Peyer's patch (tissue), 4 donors: Measurements from ENCODE around the gene STARD10. TPM values are rescaled to one million over a fixed set of nuclear protein-coding genes. Genes with fewer than 3 reads are reported as not detected.

Experiments
- DNase-seq, 3 donors: peaks; one replicate each; pipeline ENCODE4 v3.0.0-alpha.2; 2017 to 2019
- H3K27ac ChIP-seq, 4 donors: fragments of 200-600 bp; sonication (generic); one replicate each; pipeline ENCODE4 v1.5.1; 2016 to 2019
- H3K27me3 ChIP-seq, 2 donors: fragments of 200-600 bp; sonication (generic); one replicate each; pipeline ENCODE4 v1.5.1; 2019
- H3K36me3 ChIP-seq, 3 donors: fragments of 200-600 bp; sonication (generic); one replicate each; pipeline ENCODE4 v1.5.1; 2016 to 2019
- H3K4me1 ChIP-seq, 4 donors: fragments of 200-600 bp; sonication (generic); one replicate each; pipeline ENCODE4 v1.5.1; 2016 to 2019
- H3K4me3 ChIP-seq, 4 donors: fragments of 200-600 bp; sonication (generic); 1 replicate in 3 of 4; 2 replicates in 1 of 4; pipeline ENCODE4 v1.5.1; 2016 to 2019; ENCODE audit warnings: mild to moderate bottlenecking in 1 of 4
- H3K9me3 ChIP-seq, 4 donors: fragments of 200-600 bp; sonication (generic); one replicate each; pipeline ENCODE4 v1.5.1; 2016 to 2019; ENCODE audit warnings: mild to moderate bottlenecking in 1 of 4
- CTCF ChIP-seq, 6 experiments: fragments of 450-650 bp in 4 of 6; fragments of 200-600 bp in 2 of 6; sonication (generic) in 1 of 6; IDR thresholded peaks; one replicate each; pipeline ENCODE4 v1.5.1; 2017 to 2019; ENCODE audit warnings: antibody characterized with exemption in 6 of 6, mild to moderate bottlenecking in 3 of 6, moderate library complexity in 1 of 6
- POLR2A ChIP-seq, 2 donors: fragments of 450-650 bp; IDR thresholded peaks; one replicate each; pipeline ENCODE4 v1.5.1; 2017; ENCODE audit warnings: antibody characterized with exemption in 2 of 2, mild to moderate bottlenecking in 2 of 2, moderate library complexity in 2 of 2
- total RNA-seq, 4 donors: library from RNA; depleted of rRNA; stranded (reverse); fragments of >200 nt; gene quantifications; one replicate each; pipeline ENCODE4 v1.1.0, GENCODE V29; 2016

The STARD10 gene
- total RNA-seq, 4 donors from 2014 or later = 118 to 187 (median 168) TPM

- Histone ChIP-seq H3K4me3 (no peak overlapping the region), H3K4me1 (peaks cover 0 to 31% (median 0%) of the 10 kb centered on the region in 4 donors)
- TF ChIP-seq POLR2A (IDR thresholded peaks at IDR 0.05) = no peak
- no peak for TF ChIP-seq CTCF (IDR thresholded peaks at IDR 0.05)
These were observed 22.3 kb downstream of the STARD10 start for GRCh38 chr11:72771507-72771906.

GRCh38 chr11:72770799-72771198, 23.0 kb downstream of the STARD10 start:
- no peaks in the 10 kb centered on the region for H3K9me3 ChIP-seq
- H3K36me3 ChIP-seq = no peaks in the 10 kb centered on the region
- no peaks in the 10 kb centered on the region for H3K27me3 ChIP-seq
- H3K27ac ChIP-seq = no peak overlapping the region
- TF ChIP-seq POLR2A (IDR thresholded peaks at IDR 0.05) (no peak), CTCF (IDR thresholded peaks at IDR 0.05) (no peak)
- DNase-seq = no peak
- H3K4me3 ChIP-seq = no peak overlapping the region
- peaks cover 0 to 24% (median 0%) of the 10 kb centered on the region in 4 donors for H3K4me1 ChIP-seq

More at GRCh38 chr11:72771507-72771906, 22.3 kb downstream of the STARD10 start:
- no peaks in the 10 kb centered on the region for H3K36me3 ChIP-seq
- DNase-seq = no peak
- no peaks in the 10 kb centered on the region for H3K27me3 ChIP-seq
- no peak overlapping the region for H3K27ac ChIP-seq
- H3K9me3 ChIP-seq = no peaks in the 10 kb centered on the region

- Histone ChIP-seq H3K27me3 (no peaks in the 10 kb centered on the region), H3K9me3 (no peaks in the 10 kb centered on the region), H3K4me3 (no peak overlapping the region), H3K27ac (no peak overlapping the region), H3K36me3 (no peaks in the 10 kb centered on the region), H3K4me1 (peaks cover 0 to 19% (median 0%) of the 10 kb centered on the region in 4 donors)
- TF ChIP-seq CTCF (IDR thresholded peaks at IDR 0.05) = no peak
- no peak for TF ChIP-seq POLR2A (IDR thresholded peaks at IDR 0.05)
- no peak for DNase-seq
These were observed 24.2 kb downstream of the STARD10 start for GRCh38 chr11:72769680-72770079.

- Histone ChIP-seq H3K4me1 (peaks cover 0 to 18% (median 3%) of the 10 kb centered on the region in 4 donors), H3K27me3 (no peaks in the 10 kb centered on the region), H3K27ac (no peak overlapping the region), H3K9me3 (no peaks in the 10 kb centered on the region), H3K4me3 (no peak overlapping the region), H3K36me3 (no peaks in the 10 kb centered on the region)
- DNase-seq = no peak
- no peak for TF ChIP-seq CTCF (IDR thresholded peaks at IDR 0.05)
- TF ChIP-seq POLR2A (IDR thresholded peaks at IDR 0.05) = no peak
These were observed 25.3 kb downstream of the STARD10 start for GRCh38 chr11:72768581-72768980.

- Histone ChIP-seq H3K36me3 (no peaks in the 10 kb centered on the region), H3K4me1 (peaks cover 0 to 11% (median 3%) of the 10 kb centered on the region in 4 donors), H3K27me3 (no peaks in the 10 kb centered on the region), H3K27ac (no peak overlapping the region), H3K9me3 (no peaks in the 10 kb centered on the region), H3K4me3 (no peak overlapping the region)
- no peak for DNase-seq
- no peak for TF ChIP-seq POLR2A (IDR thresholded peaks at IDR 0.05)
- TF ChIP-seq CTCF (IDR thresholded peaks at IDR 0.05) = no peak
These were observed 26.4 kb downstream of the STARD10 start for GRCh38 chr11:72767203-72768062.
